ENCODE data around the gene NCOA1. TPM values are rescaled to one million over a fixed set of nuclear protein-coding genes. Genes with fewer than 3 reads are reported as not detected.

Gene NCOA1
- polyA plus RNA-seq, 3 donors, result 7.3 to 30.2 (median 10.2) TPM

DNA sequence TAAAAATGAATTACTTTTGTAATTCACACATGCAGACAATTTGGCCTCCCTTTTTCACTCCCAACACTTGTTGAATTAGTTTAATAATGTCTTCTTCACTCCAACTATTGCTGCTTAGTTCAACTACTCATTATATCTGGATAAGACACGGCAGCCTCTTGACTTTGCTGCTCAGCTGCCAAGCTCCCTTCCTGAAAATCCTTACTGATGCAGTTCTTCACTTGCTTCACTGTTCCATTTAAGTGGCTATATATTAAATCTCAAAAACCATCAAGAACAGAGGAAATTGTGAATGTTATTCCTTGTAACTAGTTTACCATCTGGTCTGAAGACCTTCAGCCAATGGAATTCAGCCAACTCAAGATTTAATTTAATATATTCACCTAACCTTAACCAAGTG is 127.1 kb downstream of the NCOA1 start:
- no peaks in the 10 kb centered on the region for H3K9me3 ChIP-seq (replicated peaks in 1 of 2; ENCODE audit: control insufficient read depth in 1 of 2, insufficient read depth in 1 of 2, low read length in 2 of 2)
- no peak overlapping the region for H3K9ac ChIP-seq (ENCODE audit: insufficient read depth, low read length, poor library complexity, severe bottlenecking)
- no peaks in the 10 kb centered on the region for H3K27me3 ChIP-seq (ENCODE audit: control insufficient read depth in 2 of 2, insufficient read depth in 2 of 2, low read length in 2 of 2)
- intact Hi-C loops (cut with micrococcal nuclease), result no loop called here
- H3K4me3 ChIP-seq (replicated peaks in 1 of 3; ENCODE audit: low read depth in 2 of 3, low read length in 3 of 3), result no peak overlapping the region
- peaks cover 97% of the 10 kb centered on the region for H4K20me1 ChIP-seq (ENCODE audit: insufficient read depth, low read length)
- H3K4me1 Mint-ChIP-seq, result no peaks in the 10 kb centered on the region
- H3K27ac ChIP-seq (ENCODE audit: low read depth in 1 of 2, low read length in 2 of 2), result no peak overlapping the region
- no peaks in the 10 kb centered on the region for H3K9me3 Mint-ChIP-seq
- DNase-seq, result no peak
- no peaks in the 10 kb centered on the region for H3K4me1 ChIP-seq (ENCODE audit: control insufficient read depth in 1 of 2, insufficient read depth in 2 of 2, low read length in 2 of 2)
- TF ChIP-seq, protein P1, sequence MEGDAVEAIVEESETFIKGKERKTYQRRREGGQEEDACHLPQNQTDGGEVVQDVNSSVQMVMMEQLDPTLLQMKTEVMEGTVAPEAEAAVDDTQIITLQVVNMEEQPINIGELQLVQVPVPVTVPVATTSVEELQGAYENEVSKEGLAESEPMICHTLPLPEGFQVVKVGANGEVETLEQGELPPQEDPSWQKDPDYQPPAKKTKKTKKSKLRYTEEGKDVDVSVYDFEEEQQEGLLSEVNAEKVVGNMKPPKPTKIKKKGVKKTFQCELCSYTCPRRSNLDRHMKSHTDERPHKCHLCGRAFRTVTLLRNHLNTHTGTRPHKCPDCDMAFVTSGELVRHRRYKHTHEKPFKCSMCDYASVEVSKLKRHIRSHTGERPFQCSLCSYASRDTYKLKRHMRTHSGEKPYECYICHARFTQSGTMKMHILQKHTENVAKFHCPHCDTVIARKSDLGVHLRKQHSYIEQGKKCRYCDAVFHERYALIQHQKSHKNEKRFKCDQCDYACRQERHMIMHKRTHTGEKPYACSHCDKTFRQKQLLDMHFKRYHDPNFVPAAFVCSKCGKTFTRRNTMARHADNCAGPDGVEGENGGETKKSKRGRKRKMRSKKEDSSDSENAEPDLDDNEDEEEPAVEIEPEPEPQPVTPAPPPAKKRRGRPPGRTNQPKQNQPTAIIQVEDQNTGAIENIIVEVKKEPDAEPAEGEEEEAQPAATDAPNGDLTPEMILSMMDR (IDR thresholded peaks at IDR 0.05), result no peak
- peaks cover 4% of the 10 kb centered on the region for H3K79me2 ChIP-seq (ENCODE audit: insufficient read depth, low read length)
- peaks cover 2% of the 10 kb centered on the region in 2 donors for H3K36me3 Mint-ChIP-seq
- WGBS (ENCODE audit: insufficient coverage), result 83% methylated on average over 1 of the region's 1 CpG
- H3K4me3 Mint-ChIP-seq, result no peak overlapping the region
- H3K4me2 ChIP-seq (replicated peaks; ENCODE audit: extremely low read depth, low read length, poor library complexity, severe bottlenecking), result no peak overlapping the region
- H3K36me3 ChIP-seq (replicated peaks in 1 of 2; ENCODE audit: control insufficient read depth in 1 of 2, insufficient read depth in 2 of 2, low read length in 2 of 2), result no peaks in the 10 kb centered on the region
- no peaks in the 10 kb centered on the region for H3K27me3 Mint-ChIP-seq (ENCODE audit: low read depth in 3 of 3)
- no peak overlapping the region for H2AFZ ChIP-seq (ENCODE audit: insufficient read depth, low read depth, low read length, poor library complexity, severe bottlenecking)
- peak overlapping the region in 1 of 7 donors; percentile 86 for H3K27ac Mint-ChIP-seq

DNA sequence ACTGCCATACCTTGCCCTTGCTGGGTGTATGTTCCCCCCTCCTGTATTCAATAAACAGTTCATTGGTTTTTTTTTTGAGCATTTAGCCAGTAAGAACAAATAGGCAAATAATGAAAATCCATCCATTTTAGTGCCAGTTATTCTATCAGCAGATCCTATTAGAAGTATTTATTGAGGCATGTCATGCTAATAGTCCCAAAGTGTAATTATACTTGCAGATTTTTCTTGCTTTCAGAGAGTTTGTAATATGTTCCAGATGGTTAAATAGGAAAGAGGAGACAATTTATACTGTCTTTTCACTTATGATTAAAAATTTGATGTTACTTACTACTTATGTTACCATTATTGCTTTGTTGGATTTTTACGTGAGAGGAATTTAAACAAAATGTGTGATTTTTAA is 127.6 kb downstream of the NCOA1 start:
- Histone ChIP-seq H3K79me2 (ENCODE audit: insufficient read depth, low read length) (peaks cover 3% of the 10 kb centered on the region), H3K4me1 (ENCODE audit: control insufficient read depth in 1 of 2, insufficient read depth in 2 of 2, low read length in 2 of 2) (no peaks in the 10 kb centered on the region), H2AFZ (ENCODE audit: insufficient read depth, low read depth, low read length, poor library complexity, severe bottlenecking) (no peak overlapping the region), H3K9me3 (replicated peaks in 1 of 2; ENCODE audit: control insufficient read depth in 1 of 2, insufficient read depth in 1 of 2, low read length in 2 of 2) (no peaks in the 10 kb centered on the region), H3K36me3 (replicated peaks in 1 of 2; ENCODE audit: control insufficient read depth in 1 of 2, insufficient read depth in 2 of 2, low read length in 2 of 2) (no peaks in the 10 kb centered on the region), H4K20me1 (ENCODE audit: insufficient read depth, low read length) (peaks cover 97% of the 10 kb centered on the region), H3K4me3 (replicated peaks in 1 of 3; ENCODE audit: low read depth in 2 of 3, low read length in 3 of 3) (no peak overlapping the region), H3K9ac (ENCODE audit: insufficient read depth, low read length, poor library complexity, severe bottlenecking) (no peak overlapping the region), H3K27ac (ENCODE audit: low read depth in 1 of 2, low read length in 2 of 2) (no peak overlapping the region), H3K27me3 (ENCODE audit: control insufficient read depth in 2 of 2, insufficient read depth in 2 of 2, low read length in 2 of 2) (no peaks in the 10 kb centered on the region), H3K4me2 (replicated peaks; ENCODE audit: extremely low read depth, low read length, poor library complexity, severe bottlenecking) (no peak overlapping the region)
- Mint-ChIP-seq H3K9me3 (no peaks in the 10 kb centered on the region), H3K27ac (no peak overlapping the region), H3K4me1 (no peaks in the 10 kb centered on the region), H3K36me3 (peaks cover 2 to 5% of the 10 kb centered on the region in 2 donors), H3K27me3 (ENCODE audit: low read depth in 3 of 3) (no peaks in the 10 kb centered on the region), H3K4me3 (no peak overlapping the region)
- TF ChIP-seq, protein P1 (IDR thresholded peaks at IDR 0.05), result no peak
- no CpG with 5 or more reads among the region's 1 CpG for WGBS (ENCODE audit: insufficient coverage)
- DNase-seq, result no peak
- intact Hi-C loops (cut with micrococcal nuclease), result no loop called here

All from CD14-positive monocyte (primary cell).